HepG2 (cell line): ENCODE data around the gene SDC1. TPM values are rescaled to one million over a fixed set of nuclear protein-coding genes. Genes with fewer than 3 reads are reported as not detected.

Experiments used
- DRAP1 ChIP-seq: IDR thresholded peaks from 2 replicates; pipeline ENCODE4 v1.6.1; 2016; ENCODE audit warnings: missing genetic modification reagents, missing compliant biosample characterization
- HNRNPLL ChIP-seq: fragments of 200-400 bp; formaldehyde crosslinking; IDR thresholded peaks from 2 replicates; pipeline ENCODE4 v1.6.1; 2017; ENCODE audit warnings: mild to moderate bottlenecking, low read depth, low read length; ENCODE audit not compliant: poor library complexity, severe bottlenecking
- POLR2A ChIP-seq, 2 experiments: IDR thresholded peaks; 2 replicates each; pipeline ENCODE4 v1.6.1; 2011; ENCODE audit warnings: low read depth in 2 of 2, low read length in 2 of 2, mild to moderate bottlenecking in 1 of 2, moderate library complexity in 1 of 2; ENCODE audit not compliant: insufficient read depth in 1 of 2
- ZBTB40 ChIP-seq, 2 experiments: fragments of 450-650 bp in 1 of 2; sonication (generic) in 1 of 2; formaldehyde crosslinking in 1 of 2; IDR thresholded peaks; 2 replicates each; pipeline versions ENCODE4 v1.6.1 to v1.8.0; 2016 to 2022; ENCODE audit warnings: antibody characterized with exemption in 1 of 2, mild to moderate bottlenecking in 1 of 2, missing genetic modification reagents in 1 of 2
- polyA plus RNA-seq, 8 experiments: library from polyadenylated mRNA; depleted of rRNA in 3 of 8; stranded (reverse) in 7 of 8; unstranded in 1 of 8; fragments of >200 nt; fragmentation: Illumina TruSeq in 4 of 8; extraction: Trizol in 4 of 8; gene quantifications; 2 replicates each; pipeline versions ENCODE4 v1.2.1 to v1.2.3, GENCODE V29; 2011 to 2016; ENCODE audit warnings: low read depth in 4 of 8, missing spikeins in 1 of 8, mixed read lengths in 1 of 8; ENCODE audit not compliant: insufficient read depth in 1 of 8
- total RNA-seq, 5 experiments: library from RNA; depleted of rRNA; stranded (reverse); fragments of >200 nt; fragmentation: Illumina TruSeq; extraction: Trizol; gene quantifications; 2 replicates each; pipeline ENCODE4 v1.2.3, GENCODE V29; 2016; ENCODE audit warnings: low read depth in 1 of 5
- TF ChIP-seq, protein P1 (sequence below): sonication (generic); formaldehyde crosslinking; IDR thresholded peaks from 2 replicates; pipeline ENCODE4 v1.5.0; 2020; ENCODE audit warnings: mild to moderate bottlenecking, missing genetic modification reagents, borderline replicate concordance
- TF ChIP-seq, protein P2 (sequence below): sonication (generic); formaldehyde crosslinking; IDR thresholded peaks from 2 replicates; pipeline ENCODE4 v1.5.1; 2020; ENCODE audit warnings: mild to moderate bottlenecking, missing genetic modification reagents

The SDC1 gene
- total and polyA plus RNA-seq, 2 of the 13 experiments (the other 11 are each of a cell fraction or from before 2014, with no cell fraction given), result 108 to 119 TPM

DNA sequence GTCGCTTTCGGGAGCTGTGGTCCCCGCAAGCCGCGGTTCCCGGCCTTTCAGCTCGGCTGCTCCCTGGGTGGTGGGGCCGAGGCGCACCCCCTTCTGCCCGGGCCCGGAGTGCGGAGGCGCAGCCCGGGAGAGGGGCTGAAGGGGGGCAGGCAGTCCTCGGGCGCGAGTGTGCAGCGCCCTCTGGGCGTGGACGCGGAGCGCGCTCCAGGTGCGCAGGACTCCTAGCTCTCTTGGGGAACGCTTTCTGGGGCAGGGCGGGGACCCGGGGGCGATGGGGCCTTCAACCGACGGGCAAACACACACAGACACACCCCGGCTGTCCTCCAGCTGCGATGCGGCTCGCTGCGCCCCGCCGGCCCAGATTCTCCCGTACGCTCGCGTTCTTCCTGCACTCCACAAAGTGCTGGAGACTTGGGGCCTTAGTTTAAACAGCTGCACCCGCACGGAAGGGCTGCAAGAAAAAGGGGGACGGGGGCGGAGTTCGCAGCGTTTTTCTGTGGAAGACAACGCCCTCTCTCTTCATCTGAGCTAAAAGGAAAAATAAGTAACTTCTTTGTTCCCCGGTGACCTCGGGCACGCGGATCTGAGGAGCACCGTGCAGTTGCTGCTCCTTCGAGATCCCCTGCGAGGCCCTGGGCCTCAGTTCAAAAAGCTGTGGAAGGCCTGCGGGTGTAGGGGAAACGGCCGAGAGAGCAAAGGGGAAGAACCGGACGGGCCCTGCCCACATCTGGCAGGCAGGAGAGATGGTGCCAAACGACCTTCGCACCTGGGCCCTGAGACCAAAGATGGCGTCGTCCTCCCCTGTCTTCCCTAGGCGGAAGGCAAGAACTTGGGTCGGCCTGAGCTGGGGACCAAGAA, 593 bp upstream of the SDC1 start (continued):
- TF ChIP-seq HNRNPLL (peak; percentile 91), POLR2A (IDR thresholded peaks at IDR 0.05; ENCODE audit: insufficient read depth in 1 of 2, low read depth in 2 of 2, low read length in 2 of 2) (no peak), ZBTB40 (IDR thresholded peaks at IDR 0.05) (no peak), ZBTB40 (CRISPR knock-in tag; IDR thresholded peaks at IDR 0.05) (peak; percentile 70), DRAP1 (CRISPR knock-in tag) (peak; percentile 11; the same call in 1 of the 2 replicates)
- TF ChIP-seq, protein P1, sequence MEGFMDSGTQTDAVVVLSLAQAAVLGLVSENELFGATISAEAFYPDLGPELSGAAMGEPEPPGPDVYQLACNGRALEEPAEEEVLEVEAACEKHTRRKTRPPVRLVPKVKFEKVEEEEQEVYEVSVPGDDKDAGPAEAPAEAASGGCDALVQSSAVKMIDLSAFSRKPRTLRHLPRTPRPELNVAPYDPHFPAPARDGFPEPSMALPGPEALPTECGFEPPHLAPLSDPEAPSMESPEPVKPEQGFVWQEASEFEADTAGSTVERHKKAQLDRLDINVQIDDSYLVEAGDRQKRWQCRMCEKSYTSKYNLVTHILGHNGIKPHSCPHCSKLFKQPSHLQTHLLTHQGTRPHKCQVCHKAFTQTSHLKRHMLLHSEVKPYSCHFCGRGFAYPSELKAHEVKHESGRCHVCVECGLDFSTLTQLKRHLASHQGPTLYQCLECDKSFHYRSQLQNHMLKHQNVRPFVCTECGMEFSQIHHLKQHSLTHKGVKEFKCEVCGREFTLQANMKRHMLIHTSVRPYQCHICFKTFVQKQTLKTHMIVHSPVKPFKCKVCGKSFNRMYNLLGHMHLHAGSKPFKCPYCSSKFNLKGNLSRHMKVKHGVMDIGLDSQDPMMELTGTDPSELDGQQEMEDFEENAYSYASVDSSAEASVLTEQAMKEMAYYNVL, result no peak; the same call in 1 of the 2 replicates
- TF ChIP-seq, protein P2, sequence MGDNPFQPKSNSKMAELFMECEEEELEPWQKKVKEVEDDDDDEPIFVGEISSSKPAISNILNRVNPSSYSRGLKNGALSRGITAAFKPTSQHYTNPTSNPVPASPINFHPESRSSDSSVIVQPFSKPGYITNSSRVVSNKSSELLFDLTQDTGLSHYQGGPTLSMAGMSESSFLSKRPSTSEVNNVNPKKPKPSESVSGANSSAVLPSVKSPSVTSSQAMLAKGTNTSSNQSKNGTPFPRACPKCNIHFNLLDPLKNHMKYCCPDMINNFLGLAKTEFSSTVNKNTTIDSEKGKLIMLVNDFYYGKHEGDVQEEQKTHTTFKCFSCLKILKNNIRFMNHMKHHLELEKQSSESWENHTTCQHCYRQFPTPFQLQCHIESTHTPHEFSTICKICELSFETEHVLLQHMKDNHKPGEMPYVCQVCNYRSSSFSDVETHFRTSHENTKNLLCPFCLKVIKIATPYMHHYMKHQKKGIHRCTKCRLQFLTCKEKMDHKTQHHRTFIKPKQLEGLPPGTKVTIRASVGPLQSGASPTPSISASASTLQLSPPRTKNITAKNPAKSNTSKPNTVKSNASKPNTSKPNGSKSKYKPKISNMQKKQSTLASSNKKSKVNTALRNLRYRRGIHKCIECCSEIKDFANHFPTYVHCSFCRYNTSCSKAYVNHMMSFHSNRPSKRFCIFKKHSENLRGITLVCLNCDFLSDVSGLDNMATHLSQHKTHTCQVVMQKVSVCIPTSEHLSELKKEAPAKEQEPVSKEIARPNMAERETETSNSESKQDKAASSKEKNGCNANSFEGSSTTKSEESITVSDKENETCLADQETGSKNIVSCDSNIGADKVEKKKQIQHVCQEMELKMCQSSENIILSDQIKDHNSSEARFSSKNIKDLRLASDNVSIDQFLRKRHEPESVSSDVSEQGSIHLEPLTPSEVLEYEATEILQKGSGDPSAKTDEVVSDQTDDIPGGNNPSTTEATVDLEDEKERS (CRISPR knock-in tag), result peak; percentile 64; the same call in 1 of the 2 replicates
